GM19455 (cell line): ENCODE data around the gene SHROOM3.

Experiments
- ATAC-seq: cut with Tn5 transposase; IDR thresholded peaks from one replicate; pipeline ENCODE4 v1.9.1; 2021; ENCODE audit not compliant: unreplicated experiment

The SHROOM3 gene

GRCh38 chr4:76489686-76490161 is 54.7 kb downstream of the SHROOM3 start:
- ATAC-seq, result no peak

GRCh38 chr4:76492055-76492454 is 57.0 kb downstream of the SHROOM3 start:
- no peak for ATAC-seq

- no peak for ATAC-seq
Observed at GRCh38 chr4:76494243-76494642, 59.2 kb downstream of the SHROOM3 start.

GRCh38 chr4:76494871-76495590 is 60.0 kb downstream of the SHROOM3 start:
- ATAC-seq, result no peak

GRCh38 chr4:76498550-76498949 is 63.5 kb downstream of the SHROOM3 start:
- ATAC-seq, result no peak

- no peak for ATAC-seq
Observed at GRCh38 chr4:76499461-76499860, 64.4 kb downstream of the SHROOM3 start.

GRCh38 chr4:76502886-76503285 is 67.9 kb downstream of the SHROOM3 start:
- ATAC-seq, result no peak

- no peak for ATAC-seq
Observed at GRCh38 chr4:76504613-76505465, 69.8 kb downstream of the SHROOM3 start.

- no peak for ATAC-seq
Observed at GRCh38 chr4:76511947-76512346, 76.9 kb downstream of the SHROOM3 start.

GRCh38 chr4:76513482-76513881 is 78.5 kb downstream of the SHROOM3 start:
- ATAC-seq, result no peak

GRCh38 chr4:76514087-76514486 is 79.1 kb downstream of the SHROOM3 start:
- no peak for ATAC-seq

GRCh38 chr4:76515975-76516843 is 81.2 kb downstream of the SHROOM3 start:
- no peak for ATAC-seq

GRCh38 chr4:76518241-76518640 is 83.2 kb downstream of the SHROOM3 start:
- no peak for ATAC-seq

GRCh38 chr4:76523593-76523992 is 88.6 kb downstream of the SHROOM3 start:
- ATAC-seq, result no peak

- no peak for ATAC-seq
Observed at GRCh38 chr4:76525751-76526150, 90.7 kb downstream of the SHROOM3 start.

GRCh38 chr4:76526585-76526990 is 91.6 kb downstream of the SHROOM3 start:
- no peak for ATAC-seq

GRCh38 chr4:76527666-76528065 is 92.6 kb downstream of the SHROOM3 start:
- no peak for ATAC-seq

GRCh38 chr4:76531597-76531996 is 96.6 kb downstream of the SHROOM3 start:
- ATAC-seq, result no peak

- ATAC-seq, result no peak
Observed at GRCh38 chr4:76532805-76533204, 97.8 kb downstream of the SHROOM3 start.

- no peak for ATAC-seq
Observed at GRCh38 chr4:76533314-76533713, 98.3 kb downstream of the SHROOM3 start.
